Measurements from ENCODE around the gene NDUFB10.

DNA sequence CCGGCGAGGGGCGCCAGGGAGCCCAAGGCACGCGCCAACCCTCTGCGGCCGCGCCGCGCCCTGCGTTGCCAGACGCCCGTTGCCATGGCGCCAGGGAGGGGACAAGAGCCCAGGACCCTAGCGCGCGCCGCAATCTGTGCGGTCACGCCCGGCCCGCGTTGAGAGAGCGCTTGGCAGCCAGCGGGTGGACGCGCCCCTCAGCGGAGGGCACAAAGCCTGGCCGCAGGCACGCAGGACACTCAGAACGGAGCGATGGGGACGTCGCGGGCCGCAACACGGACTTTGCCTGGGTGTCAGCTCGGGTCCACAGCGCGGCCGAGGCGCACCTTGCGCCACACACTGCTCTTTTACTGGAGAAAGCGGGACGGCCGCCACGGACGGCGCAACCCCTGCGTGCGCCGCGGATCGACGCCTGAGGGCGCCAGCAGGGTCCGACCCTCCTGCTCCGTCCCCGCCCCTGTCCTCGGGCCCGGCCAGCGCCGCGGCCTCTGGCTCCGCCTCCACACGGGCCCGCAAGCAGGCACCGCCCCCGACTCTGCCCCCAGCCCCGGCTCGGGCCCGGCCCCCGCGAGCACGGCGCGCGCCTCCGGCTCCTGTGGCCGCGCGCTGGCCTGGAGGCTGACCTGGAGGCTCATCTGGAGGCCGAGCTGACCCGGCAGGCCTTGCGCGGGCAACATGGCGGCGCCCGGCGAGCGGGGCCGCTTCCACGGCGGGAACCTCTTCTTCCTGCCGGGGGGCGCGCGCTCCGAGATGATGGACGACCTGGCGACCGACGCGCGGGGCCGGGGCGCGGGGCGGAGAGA, 24.4 kb downstream of the NDUFB10 start, which contains the start of gene GFER:
- TF ChIP-seq POLR2A (IDR thresholded peaks at IDR 0.05): peak in 2 of 4 donors; percentile 54 to 75
- TF ChIP-seq, protein P1, sequence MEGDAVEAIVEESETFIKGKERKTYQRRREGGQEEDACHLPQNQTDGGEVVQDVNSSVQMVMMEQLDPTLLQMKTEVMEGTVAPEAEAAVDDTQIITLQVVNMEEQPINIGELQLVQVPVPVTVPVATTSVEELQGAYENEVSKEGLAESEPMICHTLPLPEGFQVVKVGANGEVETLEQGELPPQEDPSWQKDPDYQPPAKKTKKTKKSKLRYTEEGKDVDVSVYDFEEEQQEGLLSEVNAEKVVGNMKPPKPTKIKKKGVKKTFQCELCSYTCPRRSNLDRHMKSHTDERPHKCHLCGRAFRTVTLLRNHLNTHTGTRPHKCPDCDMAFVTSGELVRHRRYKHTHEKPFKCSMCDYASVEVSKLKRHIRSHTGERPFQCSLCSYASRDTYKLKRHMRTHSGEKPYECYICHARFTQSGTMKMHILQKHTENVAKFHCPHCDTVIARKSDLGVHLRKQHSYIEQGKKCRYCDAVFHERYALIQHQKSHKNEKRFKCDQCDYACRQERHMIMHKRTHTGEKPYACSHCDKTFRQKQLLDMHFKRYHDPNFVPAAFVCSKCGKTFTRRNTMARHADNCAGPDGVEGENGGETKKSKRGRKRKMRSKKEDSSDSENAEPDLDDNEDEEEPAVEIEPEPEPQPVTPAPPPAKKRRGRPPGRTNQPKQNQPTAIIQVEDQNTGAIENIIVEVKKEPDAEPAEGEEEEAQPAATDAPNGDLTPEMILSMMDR (IDR thresholded peaks at IDR 0.05): peak in 1 of 6 experiments; percentile 9

All from esophagus squamous epithelium (tissue), 4 donors.